GM18907 (cell line): ENCODE measurements around the gene LINS1.
A peak's percentile ranks its signal among the peaks of the same experiment; 100 is the strongest.

ENCODE experiments used
- ATAC-seq: cut with Tn5 transposase; IDR thresholded peaks from one replicate; pipeline ENCODE4 v1.9.1; 2021; ENCODE audit warnings: mild to moderate bottlenecking, moderate library complexity; ENCODE audit not compliant: unreplicated experiment

Gene LINS1

DNA sequence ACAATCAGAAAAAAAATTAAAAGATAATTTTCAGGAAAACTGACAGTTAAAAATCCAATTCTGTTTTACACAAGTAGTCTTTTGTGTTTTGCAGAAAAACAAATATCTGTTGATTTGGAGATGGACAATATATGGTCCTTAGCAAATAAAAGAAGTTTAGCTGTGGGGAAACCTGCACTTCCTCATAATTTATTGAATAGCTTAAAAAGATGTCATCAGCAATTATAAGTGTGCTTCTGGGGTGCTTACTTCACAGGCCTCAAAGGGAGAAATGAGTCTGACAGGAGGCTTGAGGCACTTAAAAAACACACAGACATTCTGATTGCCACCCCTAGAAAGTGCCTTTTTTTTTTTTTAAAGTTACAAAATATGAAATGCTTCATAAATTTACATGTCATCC lies 41.7 kb downstream of the LINS1 start:
- no peak for ATAC-seq

- no peak for ATAC-seq
Measured at GRCh38 chr15:100559330-100559729, 42.7 kb downstream of the LINS1 start.

DNA sequence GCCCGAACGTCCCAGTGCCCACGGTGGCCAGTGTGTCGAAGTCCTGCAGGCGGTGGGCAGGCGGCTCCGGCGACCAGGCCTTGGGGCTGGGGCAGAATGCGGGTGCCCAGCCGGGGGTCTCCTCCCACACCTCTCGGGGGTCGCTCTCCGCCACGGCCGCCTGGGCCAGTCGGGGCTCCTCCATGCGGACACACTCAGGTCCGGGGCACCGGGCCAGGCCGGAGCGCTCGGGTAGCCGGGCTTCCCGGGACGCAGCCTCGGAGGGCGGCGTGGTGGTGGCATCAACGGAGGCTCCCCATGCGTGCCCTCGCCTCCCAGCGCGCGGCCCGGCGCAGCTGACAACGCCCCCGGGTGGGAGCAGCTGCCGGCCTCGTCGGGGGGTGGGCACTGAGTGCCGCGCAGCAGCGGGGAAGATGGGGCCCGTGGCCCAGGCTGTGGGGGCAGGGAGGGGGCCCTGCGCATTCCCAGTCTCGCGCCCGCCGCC lies 43.2 kb downstream of the LINS1 start:
- ATAC-seq = no peak

GRCh38 chr15:100553468-100553867 lies 48.5 kb downstream of the LINS1 start:
- no peak for ATAC-seq

- ATAC-seq = no peak
Measured at GRCh38 chr15:100547961-100548360, 54.0 kb downstream of the LINS1 start.

DNA sequence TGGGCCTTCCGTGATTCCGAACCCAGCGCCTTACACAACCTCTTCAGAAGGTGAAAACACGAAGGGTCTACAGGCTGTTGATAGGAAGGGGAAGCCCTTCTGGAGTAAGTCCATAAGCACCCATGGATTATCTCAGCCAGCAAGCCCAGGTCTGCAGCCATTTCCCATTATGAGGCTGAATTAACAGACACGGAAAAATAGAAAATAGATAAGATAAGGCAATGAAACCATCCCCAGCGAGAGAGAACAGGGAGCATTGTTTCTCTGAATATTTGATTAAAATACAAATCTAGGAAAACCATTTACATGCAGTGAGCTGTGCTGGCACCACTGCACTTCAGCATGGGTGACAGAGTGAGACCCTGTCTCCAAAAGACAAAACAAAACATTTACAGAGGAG lies 57.0 kb downstream of the LINS1 start:
- no peak for ATAC-seq

- no peak for ATAC-seq
Measured at GRCh38 chr15:100544338-100544841, 57.6 kb downstream of the LINS1 start.

DNA sequence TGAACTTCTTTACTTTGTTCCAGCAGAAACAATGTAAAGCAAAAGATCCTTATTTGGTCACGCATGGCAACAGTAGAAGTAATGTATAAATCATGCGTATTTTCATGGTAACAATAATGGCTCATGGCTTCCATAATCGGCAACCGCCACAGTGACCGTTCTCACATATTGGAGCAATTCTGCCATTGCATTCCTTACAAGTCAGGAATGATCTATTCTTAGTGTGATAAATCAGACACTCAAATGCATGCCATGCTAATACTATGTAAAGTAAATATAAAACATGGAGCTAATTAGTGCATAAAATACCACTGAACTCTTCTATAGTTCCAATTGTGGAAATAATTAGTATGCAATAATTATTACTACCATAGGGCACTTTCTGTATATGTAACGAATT lies 59.7 kb downstream of the LINS1 start:
- no peak for ATAC-seq

DNA sequence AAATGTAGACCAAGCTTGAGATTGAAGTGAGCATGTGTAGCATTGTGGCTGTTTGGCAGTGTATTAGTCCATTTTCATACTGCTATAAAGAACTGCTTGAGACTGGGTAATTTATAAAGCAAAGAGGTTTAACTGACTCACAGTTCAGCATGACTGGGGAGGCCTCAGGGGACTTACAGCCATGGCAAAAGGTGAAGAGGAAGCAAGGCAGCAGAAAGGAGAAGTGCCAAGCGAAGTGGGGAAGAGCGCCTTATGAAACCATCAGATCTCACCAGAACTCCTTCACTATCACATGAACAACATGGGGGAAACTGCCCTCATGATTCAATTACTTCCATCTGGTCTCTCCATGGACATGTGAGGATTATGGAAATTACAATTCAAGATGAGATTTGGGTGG lies 64.7 kb downstream of the LINS1 start:
- peak; percentile 70 for ATAC-seq

- no peak for ATAC-seq
Measured at GRCh38 chr15:100536733-100537132, 65.3 kb downstream of the LINS1 start.

- no peak for ATAC-seq
Measured at GRCh38 chr15:100533886-100534285, 68.1 kb downstream of the LINS1 start.

- no peak for ATAC-seq
Measured at GRCh38 chr15:100531823-100532327, 70.1 kb downstream of the LINS1 start.

- ATAC-seq = no peak
Measured at GRCh38 chr15:100531204-100531603, 70.8 kb downstream of the LINS1 start.

- ATAC-seq = no peak
Measured at GRCh38 chr15:100529556-100529955, 72.4 kb downstream of the LINS1 start.

DNA sequence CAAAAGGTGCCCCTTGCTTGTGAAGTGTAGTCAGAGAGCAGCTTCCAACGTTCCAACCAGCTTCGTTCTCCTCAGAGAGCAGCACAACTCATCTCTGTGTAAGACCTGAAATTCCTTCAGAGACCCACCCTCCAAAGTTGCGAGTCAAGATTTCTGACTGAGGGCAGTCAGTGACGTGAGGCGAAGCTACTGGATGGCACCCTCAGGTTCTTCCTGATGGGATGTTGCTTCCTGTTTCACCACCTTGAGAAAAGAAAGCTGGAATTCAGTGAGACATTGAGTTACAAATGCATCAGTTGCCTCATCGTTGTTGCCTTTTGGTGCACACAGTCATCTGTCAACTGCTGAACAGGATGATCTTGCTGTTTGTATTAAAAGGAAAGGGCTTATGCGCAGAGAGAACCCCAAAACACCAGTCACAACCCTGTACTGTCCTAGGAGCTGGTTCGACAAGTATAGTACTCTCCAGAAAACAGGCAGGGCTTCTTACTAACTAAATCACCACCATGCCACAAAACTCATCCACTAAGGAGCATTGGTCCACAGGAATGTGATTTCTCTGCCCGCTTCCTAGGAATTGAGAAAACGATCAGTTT lies 73.1 kb downstream of the LINS1 start, which contains the start of gene CERS3:
Gene CERS3 (minus strand): TSS at position 118 of the 596 bp plus-strand sequence. CDS start 27,101 bp downstream, outside the sequence.
- ATAC-seq = no peak

DNA sequence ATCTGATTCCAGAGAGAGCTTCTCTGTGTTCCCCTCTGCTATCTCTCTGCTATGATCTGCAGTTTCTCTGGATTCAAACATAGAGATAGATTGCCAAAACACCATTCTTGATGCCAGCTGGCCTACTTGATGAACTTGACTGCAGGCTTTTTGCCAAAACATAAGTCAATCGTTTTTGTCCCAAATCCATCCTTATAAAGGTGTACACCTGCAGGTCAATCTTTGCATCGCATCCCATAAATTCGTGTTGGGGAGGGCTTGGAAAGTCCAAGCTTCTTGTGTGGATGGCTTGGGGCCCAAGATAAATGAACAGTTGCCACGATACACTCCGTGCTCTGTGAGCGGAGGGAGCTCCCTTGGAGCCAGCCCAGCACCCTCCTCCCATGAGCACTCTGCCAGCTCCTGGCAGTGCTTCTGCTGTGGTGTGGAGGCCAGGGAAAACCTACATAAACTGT lies 75.9 kb downstream of the LINS1 start:
- no peak for ATAC-seq

DNA sequence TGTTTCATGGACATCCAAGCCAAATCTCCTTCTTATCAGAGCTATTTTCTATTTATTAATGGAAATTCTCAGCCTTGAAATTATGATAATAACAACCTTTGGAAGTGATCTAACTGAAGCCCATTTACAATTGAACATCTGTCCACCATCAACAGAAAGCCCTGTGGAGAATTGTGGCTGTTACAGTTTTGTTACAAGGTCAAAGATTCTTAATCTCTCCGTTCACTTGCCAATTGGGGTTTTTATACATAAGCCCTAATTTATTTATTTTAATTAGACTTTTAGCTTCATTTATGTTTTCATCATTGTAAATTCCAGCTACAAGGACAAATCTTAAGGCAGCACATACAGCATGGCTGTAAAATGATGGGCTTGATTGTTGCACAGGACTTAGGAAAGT lies 76.5 kb downstream of the LINS1 start:
- ATAC-seq = no peak

GRCh38 chr15:100524326-100524725 lies 77.7 kb downstream of the LINS1 start:
- no peak for ATAC-seq

DNA sequence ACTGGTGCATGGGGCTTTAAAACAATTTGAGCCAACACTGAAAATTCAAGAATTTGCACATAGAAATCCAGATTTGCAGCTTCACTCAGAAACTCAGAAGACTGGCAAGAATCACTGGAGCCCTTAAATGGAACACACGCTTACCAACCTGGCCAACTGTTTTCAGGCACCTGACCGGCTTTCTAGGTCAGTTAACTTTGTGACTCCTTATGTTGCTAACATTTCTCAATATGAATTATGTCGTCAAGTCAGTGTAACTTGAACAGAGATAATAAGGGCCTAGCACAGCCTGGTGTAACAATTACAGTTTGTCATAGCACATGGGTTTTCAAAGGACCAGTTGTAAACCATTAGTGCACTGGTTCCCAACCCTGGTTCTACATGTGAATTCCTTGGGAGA lies 80.1 kb downstream of the LINS1 start:
- no peak for ATAC-seq

- ATAC-seq = no peak
Measured at GRCh38 chr15:100520132-100520921, 81.7 kb downstream of the LINS1 start.

DNA sequence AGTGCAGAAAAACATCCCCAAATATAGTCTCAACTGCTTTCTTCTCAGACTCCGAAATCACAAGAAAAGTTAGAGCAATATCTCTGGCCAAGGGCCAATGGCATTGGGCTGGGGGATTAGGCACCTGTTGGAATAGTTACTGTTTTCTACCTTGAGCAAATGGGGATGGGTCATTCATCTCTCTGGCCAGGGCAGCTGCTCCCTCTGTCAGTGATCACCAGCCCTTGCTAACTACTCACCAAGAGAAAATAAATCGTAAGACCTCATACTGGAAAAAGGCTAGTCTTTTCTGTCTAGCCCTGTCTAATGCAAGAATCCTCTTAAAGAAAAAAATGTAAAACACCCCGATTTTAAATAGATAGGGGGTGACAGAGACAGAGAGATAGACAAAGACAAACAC lies 84.1 kb downstream of the LINS1 start:
- ATAC-seq = no peak
